ENCODE measurements around the gene ANKRD22. TPM values are rescaled to one million over a fixed set of nuclear protein-coding genes. Genes with fewer than 3 reads are reported as not detected.

The ANKRD22 gene
- 0.07 TPM in 1 of 2 replicates, not detected in the other for total RNA-seq

DNA sequence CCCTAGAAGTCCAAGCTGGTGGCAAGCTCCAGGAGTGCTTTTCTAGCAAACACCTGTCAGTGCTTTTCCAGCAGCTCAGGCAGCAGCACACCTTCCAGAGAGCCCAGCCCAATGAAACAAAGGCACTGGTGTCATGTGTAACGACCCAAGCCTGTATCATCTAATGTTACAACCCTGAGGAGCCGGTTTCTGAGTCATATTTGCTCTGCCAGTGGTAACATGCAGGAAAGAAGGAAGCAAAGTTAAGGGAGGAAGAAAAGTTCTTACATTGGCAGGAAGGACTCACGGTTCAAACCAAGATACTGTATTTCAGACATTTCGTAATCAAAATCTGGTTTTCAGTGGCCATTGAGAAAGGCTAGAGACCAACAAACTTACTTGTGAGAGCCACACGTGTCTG, at the start of gene ANKRD22:
Gene ANKRD22, minus strand, starts transcription at position 139 of the 400 bp plus-strand sequence. CDS start 237 bp downstream, outside the sequence.

DNA sequence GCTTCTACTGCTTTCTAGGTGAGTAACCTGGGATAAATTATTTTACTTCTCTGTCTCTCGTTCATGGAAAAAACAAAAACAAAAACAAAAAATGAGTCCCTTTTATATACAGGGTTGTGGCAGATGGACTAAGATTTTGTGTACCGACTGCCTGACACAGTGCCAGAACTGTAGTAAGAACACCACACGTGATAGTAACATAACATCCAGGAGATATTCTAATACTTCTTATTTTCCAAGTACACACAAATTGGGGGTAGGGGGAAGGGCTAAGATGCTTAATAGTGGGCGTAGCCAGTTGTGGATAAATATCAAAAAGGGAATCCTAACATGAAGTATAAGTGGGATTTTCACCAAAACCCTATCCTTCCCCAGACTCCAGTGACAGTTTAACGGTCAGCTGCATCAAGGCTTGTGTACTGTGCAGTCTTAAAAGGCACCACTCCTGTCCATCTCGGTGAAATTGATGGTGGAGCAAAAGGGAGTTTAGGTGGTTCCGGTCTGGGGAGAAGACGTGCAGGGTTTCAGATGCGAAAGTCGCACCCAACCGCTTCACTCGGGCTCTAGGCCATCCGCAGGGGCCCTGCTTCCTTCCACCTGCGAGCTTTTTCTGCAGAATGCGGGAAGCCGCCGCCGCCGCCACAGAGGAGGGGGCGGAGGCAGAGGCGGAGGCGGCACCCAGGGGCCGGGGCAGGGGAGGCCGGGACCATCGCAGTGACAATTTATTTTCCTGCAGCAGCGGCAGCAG, 28.1 kb upstream of the ANKRD22 start, which contains the start of gene STAMBPL1:
Gene STAMBPL1, plus strand, starts transcription at position 712 of the 748 bp plus-strand sequence. CDS start 21,464 bp downstream, outside the sequence.

DNA sequence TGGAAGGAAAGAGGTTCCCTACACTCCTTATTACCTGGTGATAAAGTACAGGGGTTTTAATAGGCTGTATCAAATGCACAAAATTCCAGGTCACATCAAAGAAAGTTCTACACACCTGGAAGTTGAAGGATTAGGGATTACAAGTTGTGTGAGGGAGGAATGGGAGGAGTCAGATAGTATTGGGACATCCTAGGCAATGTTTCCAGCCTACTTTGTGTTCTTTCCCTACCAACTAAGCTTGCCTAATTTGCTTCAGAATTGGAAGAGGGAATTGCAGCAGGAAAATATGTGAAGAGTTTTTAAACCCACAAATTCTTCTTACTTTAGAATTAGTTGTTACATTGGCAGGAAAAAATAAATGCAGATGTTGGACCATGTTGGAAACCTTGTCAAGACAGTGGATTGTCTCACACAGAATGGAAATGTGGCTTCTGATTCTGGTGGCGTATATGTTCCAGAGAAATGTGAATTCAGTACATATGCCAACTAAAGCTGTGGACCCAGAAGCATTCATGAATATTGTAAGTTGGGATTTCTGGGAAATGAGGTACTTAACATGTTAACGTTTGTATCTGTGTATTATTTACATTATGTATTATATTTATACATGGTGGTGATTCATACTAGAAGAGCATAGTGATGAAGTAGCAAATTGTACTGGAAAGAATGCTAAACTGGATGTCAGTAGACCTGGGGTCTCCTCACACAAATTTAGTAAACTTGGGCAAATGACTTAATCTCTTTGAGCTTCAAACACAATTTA, 48.9 kb downstream of the ANKRD22 start, which contains the start of gene LIPM:
Gene LIPM, plus strand, starts transcription at position 208 of the 763 bp plus-strand sequence. Its CDS starts 167 bp downstream, at position 375.

Other genes starting within 250 kb of the ANKRD22 start
- not detected in 2 replicates for gene LIPF, start 187.4 kb downstream of the ANKRD22 start, total RNA-seq
- not detected in 2 replicates for gene LIPK, start 145.6 kb downstream of the ANKRD22 start, total RNA-seq
- gene LIPN, start 91.8 kb downstream of the ANKRD22 start, total RNA-seq, result not detected in 2 replicates
- gene LIPM, start 49.1 kb downstream of the ANKRD22 start, total RNA-seq, result 0.10 and 0.13 TPM in 2 replicates
- gene STAMBPL1, start 28.4 kb upstream of the ANKRD22 start, total RNA-seq, result 7.6 and 48.9 TPM in 2 replicates
- 1,211 and 1,255 TPM in 2 replicates for gene ACTA2, start 100.9 kb upstream of the ANKRD22 start, total RNA-seq
- gene FAS, start 139.0 kb upstream of the ANKRD22 start, total RNA-seq, result 47.5 and 76.8 TPM in 2 replicates